GM21360 (cell line): ENCODE results near the gene NELL1.

Source experiments
- ATAC-seq: cut with Tn5 transposase; IDR thresholded peaks from one replicate; pipeline ENCODE4 v1.9.1; 2021; ENCODE audit warnings: mild to moderate bottlenecking, moderate library complexity; ENCODE audit not compliant: unreplicated experiment

NELL1 gene

DNA sequence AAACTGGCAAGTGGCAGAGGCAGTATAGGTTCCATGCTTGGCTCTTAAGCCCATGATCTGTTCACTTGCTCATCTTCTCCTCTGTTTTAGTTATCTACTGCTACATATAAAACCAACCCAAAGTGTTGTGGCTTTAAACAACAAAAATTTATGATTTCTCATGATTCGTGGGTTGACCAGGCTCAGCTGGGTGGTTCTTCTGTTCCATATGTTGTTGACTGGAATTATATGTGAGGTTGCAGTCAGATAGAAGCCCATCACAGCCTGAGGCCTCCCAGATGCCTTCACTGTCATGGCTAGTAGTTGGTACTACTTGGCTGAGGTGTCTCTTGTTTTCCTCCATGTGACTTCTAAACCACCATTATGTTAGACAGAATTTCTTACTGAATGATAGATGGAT is 632.6 kb downstream of the NELL1 start:
- no peak for ATAC-seq

DNA sequence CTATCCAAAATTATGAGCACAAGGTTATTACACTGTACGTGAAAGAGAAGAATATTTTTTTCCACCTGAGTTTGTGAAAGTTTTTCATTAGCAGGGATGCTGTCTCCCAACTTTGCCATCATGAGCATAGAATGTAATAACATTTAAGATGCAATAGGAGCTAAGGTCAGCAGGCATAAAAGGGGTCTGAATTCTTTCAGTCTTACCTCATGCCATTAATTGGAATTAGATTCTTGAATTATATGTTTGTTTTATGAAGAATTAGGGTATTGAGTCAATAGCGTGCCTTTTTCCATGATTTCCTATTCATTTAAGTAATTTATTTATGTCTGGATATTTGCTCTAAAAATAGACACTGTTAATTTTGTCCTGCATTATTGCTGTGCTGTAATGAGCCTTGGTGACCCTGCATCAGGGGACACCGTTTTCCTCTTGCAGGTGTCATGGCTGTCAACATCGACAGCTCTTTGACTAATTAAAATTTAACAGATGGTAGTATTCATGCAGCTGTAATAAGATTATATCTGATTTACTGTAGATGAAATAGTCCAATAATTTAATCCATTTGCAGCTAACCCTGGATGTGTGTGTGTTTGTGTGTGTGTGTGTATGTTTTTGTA is 637.5 kb downstream of the NELL1 start:
- ATAC-seq = no peak

DNA sequence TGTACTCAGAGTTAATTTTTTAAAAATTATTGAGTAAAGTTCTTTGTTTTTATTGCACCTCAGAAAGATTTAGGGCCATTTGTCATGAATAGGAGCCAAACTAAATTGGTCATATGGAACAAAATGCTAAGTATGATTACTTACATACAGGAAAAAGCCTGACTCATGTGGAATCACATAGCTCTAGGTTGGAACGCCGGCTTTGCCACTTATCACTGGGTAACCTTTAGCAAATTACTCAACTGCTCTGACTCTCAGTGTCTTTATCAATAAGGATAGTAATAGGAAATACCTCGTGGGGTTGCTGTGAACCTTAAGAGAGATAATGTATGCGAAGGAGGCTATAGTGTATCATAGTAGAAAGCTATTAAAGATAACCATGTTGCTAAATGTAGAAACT is 638.5 kb downstream of the NELL1 start:
- ATAC-seq = no peak

DNA sequence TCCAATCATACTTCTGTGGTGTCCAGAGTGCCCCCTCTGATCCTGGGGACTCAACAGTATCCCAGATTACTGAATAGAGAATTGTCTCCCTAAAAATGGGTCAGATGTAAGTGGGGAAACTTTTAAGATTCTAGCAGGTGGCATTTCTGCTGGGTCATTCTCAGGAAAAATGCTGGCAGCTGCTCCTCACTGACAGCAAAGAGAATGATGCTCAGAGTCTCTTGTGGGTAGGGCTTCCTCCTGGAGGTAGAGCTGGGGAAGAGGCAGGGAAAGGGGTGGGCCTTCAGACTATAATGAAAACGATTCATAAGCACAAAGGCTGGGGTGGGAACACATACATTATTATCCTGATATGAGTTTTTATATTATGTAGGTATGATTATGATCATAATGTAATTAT is 647.2 kb downstream of the NELL1 start:
- ATAC-seq = no peak

DNA sequence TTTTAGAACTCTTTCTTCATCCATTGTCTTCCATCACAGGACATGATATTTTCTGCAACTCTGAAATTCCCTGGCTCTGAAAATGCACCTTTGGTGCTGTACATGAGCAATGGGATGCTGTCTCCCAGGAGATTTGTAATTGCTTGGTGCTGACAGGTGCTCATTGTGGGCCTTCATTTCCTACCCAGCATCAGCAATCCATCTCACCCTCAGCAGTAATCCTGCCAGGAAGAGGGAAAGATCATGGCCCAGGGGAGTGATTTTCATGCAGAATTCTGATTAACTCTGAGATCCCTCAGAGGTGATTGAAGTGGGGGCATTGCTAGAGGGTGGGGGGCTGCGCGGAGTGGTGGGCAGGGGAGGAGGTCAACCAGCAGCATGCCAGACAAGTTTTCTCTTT is 651.7 kb downstream of the NELL1 start:
- ATAC-seq = no peak

DNA sequence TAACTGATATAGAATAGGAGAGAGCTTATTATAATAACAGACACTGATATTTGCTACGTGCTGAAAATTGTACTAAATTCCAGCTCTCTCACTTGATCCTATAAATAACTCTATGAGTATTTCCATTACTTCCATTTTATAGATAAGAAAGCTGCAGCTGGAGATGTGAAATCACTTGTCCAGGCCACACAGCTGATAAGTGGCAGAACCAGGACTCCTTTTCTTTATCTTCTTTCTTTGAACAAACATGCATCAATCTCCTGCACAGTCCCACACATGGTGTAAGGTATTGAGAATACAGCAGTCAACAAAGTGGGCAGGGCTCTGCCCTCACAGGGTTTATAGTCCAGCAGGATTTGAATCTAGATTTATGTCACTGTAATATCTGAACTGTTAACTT is 652.1 kb downstream of the NELL1 start:
- ATAC-seq = no peak

DNA sequence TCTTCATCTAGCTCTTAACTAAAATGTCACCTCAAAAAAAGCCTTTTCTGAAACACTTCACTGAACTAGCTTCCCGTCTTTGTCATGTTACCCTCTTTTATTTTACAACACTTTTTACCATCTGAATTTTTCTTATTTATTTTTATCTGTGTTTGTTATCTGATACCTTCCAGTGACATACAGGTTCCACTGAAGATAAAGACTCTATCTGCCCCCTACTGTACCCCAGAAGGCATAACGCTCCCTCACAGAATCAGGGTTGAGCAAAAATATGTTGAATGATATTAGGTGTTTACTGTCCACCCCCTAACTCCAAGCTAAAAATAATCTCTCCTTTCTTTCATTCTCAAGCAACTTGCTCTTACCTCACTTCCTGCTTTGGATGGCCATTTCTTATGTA is 654.2 kb downstream of the NELL1 start:
- ATAC-seq = no peak

DNA sequence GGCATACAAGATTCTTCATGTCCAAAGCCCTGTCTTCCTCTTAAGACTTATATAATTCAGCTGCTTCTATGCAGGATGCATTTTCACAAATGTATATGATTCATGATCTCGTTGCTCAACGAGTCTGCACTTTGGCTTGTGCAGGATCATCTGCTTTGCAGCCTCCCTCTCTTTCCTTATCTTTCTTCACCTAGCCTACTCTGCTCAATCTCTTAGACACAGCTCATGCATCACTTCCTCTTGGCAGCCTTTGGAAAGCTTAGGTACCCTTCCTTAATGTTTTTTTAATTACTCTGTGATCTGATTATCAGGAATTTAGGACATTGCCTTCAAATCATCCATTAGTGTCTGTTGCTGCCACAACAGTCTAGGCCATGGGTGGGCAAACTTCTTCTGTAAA is 673.8 kb downstream of the NELL1 start:
- no peak for ATAC-seq

DNA sequence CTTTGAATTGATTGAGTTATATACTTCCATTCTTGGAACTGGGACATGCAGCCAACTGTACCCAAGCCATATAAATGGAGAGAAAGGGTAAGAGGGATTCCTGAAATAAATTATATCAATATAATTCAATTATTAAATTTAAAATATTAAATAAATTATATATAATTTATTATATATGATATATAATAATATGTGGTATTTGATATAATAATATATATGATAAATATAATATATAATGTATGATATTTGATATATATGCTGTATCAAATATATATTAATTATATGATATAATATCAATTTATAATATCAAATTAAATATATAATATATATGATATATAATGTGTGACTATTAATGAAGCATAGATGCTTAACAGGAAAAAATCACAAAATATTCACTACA is 677.0 kb downstream of the NELL1 start:
- no peak for ATAC-seq

DNA sequence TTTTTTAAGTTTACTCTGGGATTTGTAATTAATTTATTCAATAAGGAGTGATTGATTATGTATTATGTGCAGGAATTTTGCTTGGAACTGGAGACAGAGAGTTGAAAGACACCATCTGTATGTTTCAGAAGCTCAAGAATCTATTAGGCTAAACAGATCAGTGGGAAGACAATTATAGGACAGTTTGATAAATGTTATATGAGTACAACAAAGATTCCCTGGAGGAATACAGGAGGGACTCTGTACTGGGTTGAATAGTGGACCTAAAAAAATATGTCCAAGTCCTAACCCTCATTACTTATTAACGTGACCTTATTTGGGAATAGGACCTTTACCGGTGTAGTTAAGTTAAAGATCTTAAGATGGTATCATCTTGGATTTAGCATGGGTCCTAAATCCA is 681.2 kb downstream of the NELL1 start:
- ATAC-seq = no peak

DNA sequence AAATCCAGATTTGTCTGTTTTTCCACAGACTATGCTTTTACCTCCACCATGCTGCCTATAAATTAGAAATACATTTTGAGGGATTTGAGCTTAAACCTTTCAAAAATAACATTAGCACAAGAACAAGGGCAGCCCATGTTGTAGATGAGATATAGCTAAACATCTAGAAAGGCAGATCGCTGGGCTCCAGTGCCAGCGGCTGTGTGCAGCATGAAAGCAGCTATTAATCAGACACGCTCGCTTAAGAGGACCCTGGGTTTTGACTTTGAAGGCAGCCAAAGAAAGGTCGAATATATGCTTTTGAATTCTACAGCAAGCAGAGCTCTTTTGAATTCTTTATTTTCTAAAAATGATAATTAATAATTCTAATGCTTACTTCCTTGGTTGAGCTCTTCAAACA is 684.0 kb downstream of the NELL1 start:
- ATAC-seq = no peak

DNA sequence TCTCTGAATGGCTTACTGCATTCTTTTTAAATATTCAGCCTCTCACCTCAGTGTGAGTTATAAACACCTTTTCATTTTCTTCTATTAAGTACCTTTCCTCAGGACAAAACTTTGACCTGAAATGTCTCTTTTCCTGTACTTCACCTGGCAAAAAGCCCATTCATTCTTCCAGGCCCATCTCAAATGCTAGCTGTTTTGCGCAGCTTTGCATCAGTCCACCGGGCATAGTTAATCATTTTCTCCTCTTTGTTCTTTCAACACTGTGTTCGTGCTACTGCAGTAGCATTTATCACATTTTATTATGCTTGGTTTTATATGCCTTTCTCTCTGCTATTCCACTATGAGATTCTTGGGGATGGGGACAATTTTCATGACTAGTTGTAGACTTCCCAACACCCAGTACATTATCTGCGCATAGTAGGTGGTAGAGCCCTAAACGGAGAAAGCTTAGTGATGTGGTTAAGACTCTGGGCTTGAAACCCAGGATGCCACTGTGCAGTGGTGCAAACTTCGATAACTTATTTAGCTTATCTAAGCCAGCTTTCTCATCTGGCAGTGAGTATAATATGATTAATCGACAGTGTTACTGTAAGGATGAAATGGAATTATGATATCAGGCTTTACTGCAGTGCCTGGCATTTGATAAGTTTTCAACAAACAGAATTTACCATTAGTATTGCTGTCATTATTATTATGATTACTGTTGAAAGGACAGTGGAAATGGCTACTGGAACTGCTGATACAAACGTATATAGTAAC is 695.7 kb downstream of the NELL1 start:
- ATAC-seq = no peak

DNA sequence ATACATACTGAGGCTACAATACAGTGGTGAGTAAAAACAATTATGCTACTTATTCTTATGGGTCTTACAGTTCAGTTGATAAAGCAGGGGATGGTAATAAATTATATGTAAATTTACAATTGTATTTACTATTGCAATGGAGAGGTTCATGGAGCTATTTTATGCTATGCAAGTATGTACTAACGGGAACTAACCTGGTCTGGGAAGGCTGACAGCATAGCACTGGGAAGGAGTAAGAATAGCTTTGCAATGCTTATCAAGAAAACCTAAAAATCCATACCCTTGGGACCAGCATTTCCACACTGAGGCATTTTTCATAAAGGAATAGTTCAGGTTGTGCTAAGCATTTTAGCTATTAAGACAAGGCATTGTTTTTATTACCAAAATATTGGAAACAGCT is 700.6 kb downstream of the NELL1 start:
- ATAC-seq = no peak

DNA sequence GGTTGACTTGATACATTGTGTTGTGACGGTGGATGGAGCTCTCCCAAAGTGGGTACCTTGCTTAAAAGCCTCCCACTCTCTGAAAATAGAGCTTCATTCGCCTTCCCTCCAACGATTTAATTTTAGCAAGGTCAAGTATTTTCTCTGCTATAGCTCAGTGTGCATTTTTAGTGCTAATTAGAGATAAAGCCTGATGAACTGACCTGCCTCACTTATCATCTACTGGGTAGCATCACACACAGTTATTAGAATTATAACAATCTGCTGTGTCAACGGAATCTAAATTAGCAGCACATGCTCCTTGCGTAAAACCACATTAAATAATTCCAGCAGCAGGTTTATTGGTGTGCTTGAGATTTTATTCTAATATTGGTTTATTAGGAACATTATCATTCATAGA is 701.7 kb downstream of the NELL1 start:
- no peak for ATAC-seq

DNA sequence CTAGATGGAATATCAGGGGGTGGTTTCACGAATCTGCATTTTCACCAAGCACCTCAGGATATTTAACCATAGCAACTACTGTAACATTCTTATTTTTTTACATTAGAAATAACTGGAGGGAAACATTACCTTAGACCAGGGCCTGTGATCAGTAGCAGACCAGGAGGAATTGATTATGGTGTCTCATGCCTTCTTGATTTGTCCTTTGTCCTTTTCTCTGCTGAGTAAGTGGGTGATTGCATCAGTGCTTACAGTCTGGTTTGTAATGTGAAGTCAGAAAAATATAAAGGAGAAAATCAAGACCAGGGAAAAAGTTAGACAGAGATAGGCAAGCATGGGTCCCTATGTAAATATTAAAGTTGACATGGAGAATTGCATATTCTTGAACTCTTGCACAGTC is 703.3 kb downstream of the NELL1 start:
- ATAC-seq = no peak

DNA sequence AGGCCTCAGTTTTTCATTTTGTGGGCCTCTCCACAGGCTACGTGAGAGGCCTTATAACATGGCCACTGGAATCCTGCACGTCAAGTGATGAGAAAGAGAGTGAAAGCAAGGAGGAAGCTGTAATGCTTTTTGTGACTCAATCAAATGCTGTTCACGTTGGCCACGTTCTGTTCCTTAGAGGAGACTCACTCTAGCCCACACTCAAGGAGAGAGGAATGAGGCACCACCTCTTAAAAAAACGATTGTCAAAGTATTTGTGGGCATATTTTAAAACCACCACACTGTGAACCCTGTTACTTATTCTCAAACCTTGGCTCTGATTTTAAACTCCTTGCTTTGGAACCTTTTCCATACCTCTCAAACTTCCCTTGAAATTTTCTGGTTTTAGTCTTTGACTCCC is 705.0 kb downstream of the NELL1 start:
- ATAC-seq = no peak

DNA sequence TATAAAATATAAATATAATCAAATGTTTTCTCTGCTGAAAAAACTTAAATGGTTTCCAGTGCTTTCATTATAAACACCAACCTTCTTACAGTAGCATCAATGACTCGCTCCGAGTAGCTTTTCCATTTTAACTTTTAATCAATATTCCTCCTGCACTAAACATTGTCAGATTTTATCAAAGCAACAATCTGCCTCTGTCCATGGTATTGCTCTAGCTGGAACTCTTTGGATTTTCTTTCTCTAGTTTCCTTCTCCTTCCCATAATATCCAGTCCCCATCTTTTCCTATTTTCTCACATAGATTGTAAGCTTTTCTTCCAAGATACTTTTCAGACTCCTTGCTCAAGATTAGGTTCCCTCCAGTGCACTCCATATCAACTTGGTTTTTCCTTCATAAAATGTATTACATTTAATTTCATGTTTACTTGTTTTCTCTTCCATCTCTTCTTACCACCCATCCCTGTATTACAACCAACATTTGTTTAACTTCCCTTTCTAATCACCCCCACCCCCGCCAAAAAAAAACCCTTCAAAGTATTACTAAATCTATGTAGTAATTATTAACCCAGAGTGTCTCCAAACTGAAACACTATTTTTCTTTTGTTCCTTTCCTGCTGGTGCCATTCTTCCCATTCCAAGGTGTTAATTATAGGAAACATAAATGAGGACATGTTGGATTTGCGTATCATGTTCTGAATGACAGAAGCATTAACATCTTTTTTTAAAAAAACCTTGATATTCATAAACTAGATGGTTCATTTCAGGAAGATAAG is 716.5 kb downstream of the NELL1 start:
- ATAC-seq = no peak

DNA sequence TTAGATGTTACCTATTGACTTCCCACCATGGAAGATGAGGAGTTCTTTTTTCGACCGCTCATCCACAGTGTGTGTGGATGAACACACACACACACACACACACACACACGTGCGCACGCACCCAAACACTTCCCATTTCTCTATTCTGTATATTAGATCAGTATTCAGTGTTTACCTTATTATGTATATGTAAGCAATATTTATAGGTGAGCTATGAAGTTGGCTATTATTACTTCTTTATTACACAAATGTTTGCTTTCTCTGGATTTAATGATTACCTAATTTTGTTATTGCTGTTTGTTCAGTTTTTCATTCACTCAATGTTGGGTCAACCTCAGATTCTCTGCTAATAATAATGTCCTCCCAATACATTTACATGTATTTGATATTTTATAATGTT is 721.0 kb downstream of the NELL1 start:
- ATAC-seq = no peak

DNA sequence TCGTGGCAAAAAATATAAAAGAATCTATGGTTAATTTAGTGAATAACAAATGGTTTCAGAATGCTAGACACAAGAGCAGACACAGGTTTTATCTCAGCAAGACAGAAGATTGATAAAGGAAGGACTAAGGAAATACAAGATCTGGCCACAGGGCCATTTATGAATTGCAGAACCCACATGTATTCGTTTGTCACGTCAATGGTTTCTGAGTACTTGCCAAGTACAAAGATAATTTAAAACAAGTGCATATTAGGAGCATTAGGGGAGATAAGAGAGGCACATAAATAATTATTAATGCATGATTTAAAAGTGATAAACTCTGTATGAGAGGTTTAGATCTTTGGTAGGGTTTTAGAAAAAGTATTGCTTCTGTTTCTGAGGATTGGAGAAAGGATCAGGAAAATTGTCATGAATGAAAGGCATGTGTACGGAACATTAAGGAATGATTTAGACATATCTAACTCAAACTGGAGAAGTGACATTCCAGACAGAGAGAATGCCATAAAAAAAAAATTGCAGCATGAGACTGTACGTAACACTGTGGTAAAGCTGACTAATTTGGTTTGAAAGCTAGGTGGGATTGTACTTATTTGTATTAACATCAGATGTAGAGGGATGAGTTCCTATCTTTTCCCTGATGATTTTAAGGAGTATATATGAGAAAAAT is 727.1 kb downstream of the NELL1 start:
- no peak for ATAC-seq

DNA sequence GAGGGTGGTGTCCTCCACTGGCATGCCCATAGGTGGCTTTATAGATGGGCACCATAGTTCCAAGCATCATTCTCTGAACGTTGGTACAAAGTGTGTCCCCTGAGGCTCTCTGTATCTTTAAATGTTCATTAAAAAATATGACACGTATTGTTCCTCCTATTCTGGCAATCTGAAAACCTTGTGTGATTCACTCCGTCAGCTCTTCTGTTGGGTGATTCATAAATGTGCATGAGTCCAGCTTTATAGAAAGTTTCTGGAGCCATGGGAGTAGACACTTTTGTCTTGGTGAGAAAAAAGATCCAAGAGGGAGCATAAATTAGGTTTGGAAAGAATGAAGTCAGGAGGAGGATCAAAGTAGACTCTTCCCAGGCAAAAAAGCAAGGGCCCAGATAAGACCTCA is 728.8 kb downstream of the NELL1 start:
- no peak for ATAC-seq

DNA sequence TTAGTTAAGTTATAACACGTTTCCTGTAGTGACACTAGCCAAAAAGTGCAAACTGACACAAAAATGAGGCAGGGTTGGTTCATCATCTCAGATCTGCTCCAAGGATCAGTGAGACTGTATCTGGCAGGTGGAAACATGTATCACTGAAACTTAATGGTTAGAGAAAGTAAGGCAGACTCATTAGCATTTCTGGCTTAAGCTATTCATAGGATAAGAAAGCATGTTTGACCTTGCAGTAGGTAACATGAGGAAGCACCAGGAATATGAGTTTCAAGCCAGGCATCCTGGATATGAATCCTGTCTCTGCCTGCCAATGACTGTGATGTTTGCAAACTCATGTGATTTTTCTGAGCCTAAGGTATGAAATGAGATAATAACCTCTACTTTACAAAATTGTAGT is 732.1 kb downstream of the NELL1 start:
- no peak for ATAC-seq

DNA sequence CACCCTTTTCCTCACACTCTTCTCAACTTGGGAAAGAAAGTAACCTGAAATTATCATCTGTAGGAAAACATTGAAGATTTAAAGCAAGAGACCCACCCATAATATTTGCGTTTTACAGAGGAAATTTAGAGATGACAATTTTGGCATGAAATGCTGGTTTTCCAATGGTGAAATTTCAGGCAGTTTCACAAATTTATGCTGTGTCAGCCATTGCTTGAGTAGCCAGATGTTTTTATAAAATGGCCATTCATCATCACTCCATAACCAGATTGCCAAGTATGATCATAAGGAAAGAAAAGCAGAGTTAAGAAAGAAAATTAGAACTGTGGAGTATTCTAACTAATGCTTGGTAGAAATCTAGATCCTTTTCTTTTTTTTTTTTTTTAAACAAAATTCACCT is 732.9 kb downstream of the NELL1 start:
- no peak for ATAC-seq
